ENCODE data around the gene PAOX.

PAOX gene

DNA sequence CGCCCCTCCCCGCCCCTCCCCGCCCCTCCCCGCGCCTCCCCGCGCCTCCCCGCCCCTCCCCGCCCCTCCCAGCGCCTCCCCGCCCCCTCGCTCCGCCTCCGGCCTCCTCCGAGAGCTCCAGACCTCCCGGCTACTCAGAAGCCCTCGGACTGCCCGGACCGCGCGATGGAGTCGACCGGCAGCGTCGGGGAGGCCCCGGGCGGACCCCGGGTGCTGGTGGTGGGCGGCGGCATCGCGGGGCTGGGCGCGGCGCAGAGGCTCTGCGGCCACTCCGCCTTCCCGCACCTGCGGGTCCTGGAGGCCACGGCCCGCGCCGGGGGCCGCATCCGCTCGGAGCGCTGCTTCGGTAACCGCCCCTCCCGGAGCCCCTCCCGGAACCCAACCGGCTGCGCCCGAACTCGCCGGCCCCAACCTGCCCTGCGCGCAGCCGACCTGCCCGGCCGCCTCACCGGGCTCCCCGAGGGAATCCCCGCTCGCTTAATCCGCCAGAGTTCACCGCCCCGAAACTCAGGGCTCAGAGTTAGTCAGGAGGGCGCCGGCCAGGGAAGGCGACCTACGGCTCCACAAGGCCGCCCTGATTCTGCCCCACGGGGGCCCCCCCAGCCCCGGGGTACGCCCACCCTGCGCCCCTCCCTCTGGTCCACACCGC is at the start of gene PAOX:
PAOX (plus strand) TSS at position 111 of the 649 bp plus-strand sequence; CDS start at position 166, 55 bp downstream.
- DNase-seq, result peak; percentile 26

- peak; percentile 88 for DNase-seq
Measured at GRCh38 chr10:133329491-133330202, 49.4 kb upstream of the PAOX start.

- DNase-seq, result no peak
Measured at GRCh38 chr10:133332936-133333699, 45.9 kb upstream of the PAOX start.

DNA sequence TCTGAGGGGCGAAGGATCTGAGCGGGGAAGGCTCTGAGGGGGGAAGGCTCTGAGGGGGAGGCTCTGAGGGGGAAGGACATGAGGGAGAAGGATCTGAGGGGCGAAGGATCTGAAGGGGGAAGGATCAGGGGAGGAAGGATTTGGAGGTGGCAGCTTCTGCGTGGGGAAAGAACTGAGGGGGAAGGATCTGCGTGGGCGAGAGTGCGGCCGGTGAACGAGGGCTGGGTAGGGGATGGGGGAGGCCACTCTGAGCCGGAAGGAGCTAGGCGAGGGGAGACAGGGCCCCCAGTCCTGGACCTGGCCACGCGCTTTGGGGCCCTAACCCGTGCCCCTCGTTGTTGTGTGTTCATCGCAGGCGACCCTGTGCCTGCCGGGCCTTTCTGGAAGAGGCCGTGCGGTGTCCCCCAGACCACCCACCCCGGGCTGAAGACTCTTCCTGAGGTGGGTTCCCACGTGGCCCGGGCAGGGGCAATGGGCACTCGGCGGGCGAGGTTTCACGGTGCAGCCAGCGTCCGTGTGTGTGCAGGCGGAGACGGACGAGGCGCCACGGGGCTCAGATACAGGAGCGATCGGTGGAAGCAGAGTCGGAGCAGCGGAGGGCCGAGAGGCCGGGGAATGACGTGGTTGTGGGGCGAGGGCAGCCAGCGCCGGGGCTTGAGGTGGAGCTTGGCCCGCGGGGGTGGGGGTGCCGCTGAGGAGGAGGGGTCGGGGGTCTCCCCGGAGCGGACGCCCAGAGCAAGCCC is 44.4 kb upstream of the PAOX start:
- no peak for DNase-seq

DNA sequence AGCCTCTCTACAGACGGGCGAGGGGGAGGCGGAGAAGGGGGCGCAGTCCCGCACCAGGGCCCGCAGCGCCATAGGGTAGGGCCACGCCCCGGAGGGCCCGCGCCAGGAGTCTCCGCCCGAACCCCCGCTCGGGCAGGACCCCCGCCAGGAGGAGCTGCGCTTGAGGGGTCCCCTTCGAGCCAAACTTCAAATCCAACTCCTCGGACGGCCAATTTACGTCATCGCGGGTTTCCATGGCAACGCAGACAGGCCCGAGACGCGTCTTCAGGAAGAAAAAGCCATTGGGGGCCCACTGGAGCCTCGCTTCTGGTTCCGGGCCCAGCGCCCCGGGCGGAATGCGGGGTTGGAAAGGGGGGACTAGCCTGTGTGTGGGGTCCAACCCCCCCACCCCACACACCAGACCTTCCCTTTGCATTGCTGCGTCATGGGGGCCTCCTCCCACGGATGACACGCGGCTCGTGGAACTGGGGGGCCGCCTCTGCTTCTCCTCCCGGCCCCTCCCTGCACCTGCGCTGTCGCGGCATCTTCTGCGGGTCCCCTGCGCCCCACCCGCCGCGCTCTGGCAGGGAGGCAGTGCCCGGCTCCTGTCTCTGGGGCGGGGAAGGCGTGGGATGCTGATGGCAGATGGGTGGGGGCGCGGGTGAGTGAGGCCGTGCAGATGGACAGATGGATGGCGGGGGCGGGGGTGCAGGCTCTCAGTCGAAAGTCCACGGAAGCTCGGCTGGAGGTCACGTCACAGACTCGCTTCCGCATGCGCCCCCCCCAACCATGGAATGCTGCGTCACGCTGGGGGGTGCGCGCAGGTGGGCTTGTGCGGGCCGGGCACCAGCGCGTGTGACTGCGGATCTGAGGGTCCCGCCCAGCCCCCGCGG is 43.6 kb upstream of the PAOX start:
- no peak for DNase-seq

GRCh38 chr10:133336118-133336576 is 42.9 kb upstream of the PAOX start:
- no peak for DNase-seq

- no peak for DNase-seq
Measured at GRCh38 chr10:133336577-133337369, 42.3 kb upstream of the PAOX start, which contains the start of gene CALY. TSS of gene CALY (minus strand) at chr10:133336896. CDS start at chr10:133328989, 7,907 bp downstream.

DNA sequence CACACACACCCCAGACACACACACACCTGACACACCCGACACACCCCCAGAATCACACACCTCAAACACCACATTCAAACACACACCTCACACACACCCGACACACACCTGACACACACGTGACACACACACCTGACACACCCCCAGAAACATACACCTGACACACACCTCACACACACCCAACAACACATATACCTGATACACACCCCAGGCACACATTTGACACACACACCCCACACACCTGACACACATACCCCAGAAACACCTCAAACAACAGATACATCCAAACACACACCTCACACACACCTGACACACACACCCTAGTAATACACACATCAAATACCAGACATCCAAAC is 41.7 kb upstream of the PAOX start:
- no peak for DNase-seq

- no peak for DNase-seq
Measured at GRCh38 chr10:133338080-133339071, 40.7 kb upstream of the PAOX start.

DNA sequence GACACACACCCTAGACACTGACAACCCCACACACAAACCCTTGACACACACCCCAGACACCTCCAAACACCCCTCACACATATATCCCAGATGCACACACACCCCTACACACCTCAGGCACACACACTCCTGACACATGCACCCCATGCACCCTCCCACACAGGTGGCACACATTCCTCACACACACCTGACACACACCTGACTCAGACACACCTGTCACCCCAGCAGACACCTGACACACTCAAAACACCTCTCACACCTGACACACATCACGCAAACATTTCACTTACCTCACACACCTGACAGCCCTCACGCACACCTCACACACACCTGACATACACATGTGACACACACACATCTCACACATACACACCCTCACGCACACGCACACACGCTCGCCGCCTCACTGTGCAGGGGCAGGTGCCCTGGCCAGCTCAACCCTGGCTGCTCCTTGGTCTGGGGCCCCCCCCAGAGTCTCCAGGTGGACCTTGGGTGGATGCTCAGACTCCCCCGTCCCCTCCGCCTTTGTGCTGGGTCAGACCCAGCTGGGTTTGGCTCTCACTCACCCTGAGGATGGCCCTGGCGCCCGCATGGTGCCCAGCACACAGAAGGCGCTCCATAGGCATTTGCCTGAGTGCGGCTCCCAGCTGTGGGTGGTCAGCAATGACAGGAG is 39.2 kb upstream of the PAOX start:
- DNase-seq, result no peak

DNA sequence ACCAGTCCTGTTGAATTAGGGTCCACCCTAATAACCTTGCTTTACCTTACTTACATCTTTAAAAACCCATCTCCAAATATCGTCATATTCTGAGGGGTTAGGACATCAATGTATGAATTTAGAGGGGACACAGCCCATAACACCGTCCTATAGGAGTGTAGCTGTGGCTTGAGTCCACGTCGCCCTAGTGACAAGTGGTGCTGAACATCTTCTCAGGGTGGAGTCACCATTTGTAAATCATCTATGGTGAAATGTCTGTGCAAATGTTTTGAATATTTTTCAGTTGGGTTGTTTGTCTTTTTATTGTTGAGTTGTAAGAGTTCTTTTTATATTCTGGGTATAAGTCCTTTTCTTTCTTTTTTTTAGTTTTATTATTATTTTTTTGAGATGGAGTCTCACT is 37.1 kb upstream of the PAOX start:
- DNase-seq, result no peak

- DNase-seq, result no peak
Measured at GRCh38 chr10:133342942-133343341, 36.1 kb upstream of the PAOX start.

DNA sequence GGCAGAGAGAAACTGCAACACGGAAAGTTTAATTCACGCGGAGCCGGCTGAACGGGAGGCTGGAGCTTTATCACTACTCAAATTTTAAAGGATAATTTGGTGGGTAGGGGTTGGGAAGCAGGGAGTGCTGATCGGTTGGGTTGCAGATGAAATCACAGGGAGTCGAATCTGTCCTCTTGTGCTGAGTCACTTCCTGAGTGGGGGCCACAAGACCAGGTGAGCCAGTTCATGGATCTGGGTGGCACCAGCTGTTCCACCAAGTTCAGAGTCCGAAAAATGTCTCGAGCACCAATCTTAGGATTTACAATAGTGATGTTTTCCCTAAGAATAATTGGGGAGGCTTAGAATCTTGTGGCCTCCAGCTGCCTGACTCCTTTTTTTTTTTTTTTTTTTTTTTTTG is 35.5 kb upstream of the PAOX start:
- no peak for DNase-seq

- no peak for DNase-seq
Measured at GRCh38 chr10:133344236-133344635, 34.8 kb upstream of the PAOX start.

DNA sequence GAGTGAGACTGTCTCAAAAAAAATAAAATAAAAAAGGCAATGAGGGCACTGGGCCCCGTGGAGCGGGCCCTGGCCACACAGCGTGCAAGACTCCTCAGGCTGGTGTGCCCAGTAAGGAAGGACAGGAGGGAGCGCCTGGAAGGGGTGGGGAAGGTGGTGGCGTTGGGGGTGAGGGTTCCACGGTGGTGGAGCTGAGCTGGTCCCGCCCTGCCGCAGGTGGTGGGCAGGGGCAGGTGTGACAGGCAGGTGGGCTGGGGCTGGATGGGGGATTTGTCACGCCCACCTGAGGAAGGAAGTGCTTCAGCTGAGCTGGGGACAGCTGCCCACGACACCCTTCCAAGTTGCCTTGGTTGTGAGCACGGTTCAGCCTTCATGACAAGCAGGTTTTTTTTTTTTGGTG is 32.6 kb upstream of the PAOX start:
- no peak for DNase-seq

- no peak for DNase-seq
Measured at GRCh38 chr10:133347710-133348517, 31.1 kb upstream of the PAOX start.

- DNase-seq, result no peak
Measured at GRCh38 chr10:133349160-133349568, 29.9 kb upstream of the PAOX start.

GRCh38 chr10:133349577-133350011 is 29.5 kb upstream of the PAOX start:
- DNase-seq, result no peak
